ENCODE measurements around the gene CIITA.

CIITA gene

DNA sequence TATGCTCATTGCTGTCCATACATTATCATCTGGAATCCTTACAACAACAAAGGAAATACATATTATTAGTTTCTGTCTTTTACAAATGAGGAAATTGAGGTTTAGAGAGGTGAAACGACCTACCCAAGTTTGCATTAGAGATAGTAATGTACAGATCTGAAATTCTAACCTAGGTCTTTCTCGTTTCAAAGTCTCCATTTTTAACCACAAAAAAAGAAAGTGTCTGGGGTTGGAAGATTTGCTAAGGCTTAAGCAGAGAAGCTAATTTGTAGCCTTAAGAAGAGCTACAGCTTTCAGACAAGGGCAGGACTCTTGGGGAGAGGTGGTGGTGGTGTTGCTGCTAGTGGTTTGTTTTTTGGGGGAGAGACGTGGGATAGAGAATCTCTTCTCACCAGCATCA, 19.2 kb downstream of the CIITA start:
- Histone ChIP-seq H3K9ac (no peak overlapping the region), H3K36me3 (ENCODE audit: insufficient read depth) (no peaks in the 10 kb centered on the region; the same call in 1 of the 2 replicates), H3K4me3 (IDR thresholded peaks at IDR 0.05; ENCODE audit: insufficient read depth, low read depth, low read length) (no peak overlapping the region), H2AFZ (ENCODE audit: low read depth) (no peak overlapping the region), H3K4me1 (ENCODE audit: low read depth, poor library complexity, severe bottlenecking) (peaks cover 16% of the 10 kb centered on the region), H4K20me1 (ENCODE audit: insufficient read depth) (no peaks in the 10 kb centered on the region), H3K27ac (no peak overlapping the region), H3K27me3 (ENCODE audit: insufficient read depth, low read depth) (no peaks in the 10 kb centered on the region), H3K79me2 (ENCODE audit: insufficient read depth, low read depth) (peaks cover 16% of the 10 kb centered on the region; the same call in 1 of the 2 replicates), H3K4me2 (no peak overlapping the region)
- TF ChIP-seq, protein P1, sequence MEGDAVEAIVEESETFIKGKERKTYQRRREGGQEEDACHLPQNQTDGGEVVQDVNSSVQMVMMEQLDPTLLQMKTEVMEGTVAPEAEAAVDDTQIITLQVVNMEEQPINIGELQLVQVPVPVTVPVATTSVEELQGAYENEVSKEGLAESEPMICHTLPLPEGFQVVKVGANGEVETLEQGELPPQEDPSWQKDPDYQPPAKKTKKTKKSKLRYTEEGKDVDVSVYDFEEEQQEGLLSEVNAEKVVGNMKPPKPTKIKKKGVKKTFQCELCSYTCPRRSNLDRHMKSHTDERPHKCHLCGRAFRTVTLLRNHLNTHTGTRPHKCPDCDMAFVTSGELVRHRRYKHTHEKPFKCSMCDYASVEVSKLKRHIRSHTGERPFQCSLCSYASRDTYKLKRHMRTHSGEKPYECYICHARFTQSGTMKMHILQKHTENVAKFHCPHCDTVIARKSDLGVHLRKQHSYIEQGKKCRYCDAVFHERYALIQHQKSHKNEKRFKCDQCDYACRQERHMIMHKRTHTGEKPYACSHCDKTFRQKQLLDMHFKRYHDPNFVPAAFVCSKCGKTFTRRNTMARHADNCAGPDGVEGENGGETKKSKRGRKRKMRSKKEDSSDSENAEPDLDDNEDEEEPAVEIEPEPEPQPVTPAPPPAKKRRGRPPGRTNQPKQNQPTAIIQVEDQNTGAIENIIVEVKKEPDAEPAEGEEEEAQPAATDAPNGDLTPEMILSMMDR (conservative IDR thresholded peaks at IDR 0.05; ENCODE audit: low read depth, low read length), result no peak

DNA sequence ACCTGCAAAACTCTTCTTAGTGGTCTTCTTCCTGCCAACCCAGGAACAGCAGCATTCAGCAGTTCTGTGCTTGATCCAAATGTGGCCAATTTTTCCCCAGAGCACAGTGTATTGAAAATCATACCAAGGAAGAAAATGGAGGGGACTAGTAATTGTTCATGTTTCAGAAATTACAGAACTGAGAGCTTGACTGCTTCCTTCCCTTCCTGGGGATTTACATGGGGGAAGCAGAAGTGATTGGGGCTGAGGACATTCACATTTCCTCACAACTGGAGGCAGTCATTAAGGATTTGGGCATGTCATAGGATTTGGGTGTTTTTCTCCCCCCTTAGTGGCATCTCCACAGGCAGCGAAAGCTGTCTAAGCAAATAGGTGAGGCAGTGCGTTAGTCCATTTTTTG, 19.7 kb downstream of the CIITA start:
- no peak overlapping the region for H3K27ac ChIP-seq
- H3K36me3 ChIP-seq (ENCODE audit: insufficient read depth), result no peaks in the 10 kb centered on the region; the same call in 1 of the 2 replicates
- peaks cover 12% of the 10 kb centered on the region for H3K4me1 ChIP-seq (ENCODE audit: low read depth, poor library complexity, severe bottlenecking)
- no peak overlapping the region for H3K4me3 ChIP-seq (IDR thresholded peaks at IDR 0.05; ENCODE audit: insufficient read depth, low read depth, low read length)
- H3K9ac ChIP-seq, result no peak overlapping the region
- no peak overlapping the region for H3K4me2 ChIP-seq
- TF ChIP-seq, protein P1 (conservative IDR thresholded peaks at IDR 0.05; ENCODE audit: low read depth, low read length), result no peak
- no peaks in the 10 kb centered on the region for H4K20me1 ChIP-seq (ENCODE audit: insufficient read depth)
- H3K79me2 ChIP-seq (ENCODE audit: insufficient read depth, low read depth), result peaks cover 16% of the 10 kb centered on the region; the same call in 1 of the 2 replicates
- H3K27me3 ChIP-seq (ENCODE audit: insufficient read depth, low read depth), result no peaks in the 10 kb centered on the region
- H2AFZ ChIP-seq (ENCODE audit: low read depth), result no peak overlapping the region

DNA sequence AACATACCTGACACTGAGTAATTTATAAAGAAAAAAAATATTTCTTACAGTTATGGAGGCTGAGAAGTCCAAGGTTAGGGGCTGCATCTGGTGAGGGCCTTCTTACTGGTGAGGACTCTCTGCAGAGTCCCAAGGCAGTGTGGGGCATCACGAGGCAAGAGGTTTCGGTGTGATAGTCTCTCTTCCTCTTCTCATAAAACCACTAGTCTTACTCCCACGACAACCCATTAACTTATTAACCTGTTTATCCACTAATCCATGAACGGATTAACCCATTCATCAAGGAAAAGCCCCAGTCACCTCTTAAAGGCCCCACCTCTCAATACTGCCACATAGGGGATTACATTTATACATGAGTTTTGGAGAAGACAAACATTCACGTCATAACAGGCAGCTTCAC, 20.1 kb downstream of the CIITA start:
- Histone ChIP-seq H3K36me3 (ENCODE audit: insufficient read depth) (no peaks in the 10 kb centered on the region; the same call in 1 of the 2 replicates), H3K27me3 (ENCODE audit: insufficient read depth, low read depth) (no peaks in the 10 kb centered on the region), H3K4me3 (IDR thresholded peaks at IDR 0.05; ENCODE audit: insufficient read depth, low read depth, low read length) (no peak overlapping the region), H3K4me1 (ENCODE audit: low read depth, poor library complexity, severe bottlenecking) (peaks cover 9% of the 10 kb centered on the region), H4K20me1 (ENCODE audit: insufficient read depth) (no peaks in the 10 kb centered on the region), H3K4me2 (no peak overlapping the region), H2AFZ (ENCODE audit: low read depth) (no peak overlapping the region), H3K79me2 (ENCODE audit: insufficient read depth, low read depth) (0 out of 2 replicates have a peak, but pooled peaks cover 13% of the 10 kb centered on the region), H3K9ac (no peak overlapping the region), H3K27ac (no peak overlapping the region)
- TF ChIP-seq, protein P1 (conservative IDR thresholded peaks at IDR 0.05; ENCODE audit: low read depth, low read length), result no peak

GRCh38 chr16:10902999-10903398, 26.0 kb downstream of the CIITA start:
- TF ChIP-seq, protein P1 (conservative IDR thresholded peaks at IDR 0.05; ENCODE audit: low read depth, low read length), result no peak
- no peak overlapping the region for H2AFZ ChIP-seq (ENCODE audit: low read depth)
- H3K4me3 ChIP-seq (IDR thresholded peaks at IDR 0.05; ENCODE audit: insufficient read depth, low read depth, low read length), result no peak overlapping the region
- H3K27ac ChIP-seq, result no peak overlapping the region
- H3K4me2 ChIP-seq, result no peak overlapping the region
- H3K9ac ChIP-seq, result no peak overlapping the region
- no peaks in the 10 kb centered on the region for H3K27me3 ChIP-seq (ENCODE audit: insufficient read depth, low read depth)
- H3K4me1 ChIP-seq (ENCODE audit: low read depth, poor library complexity, severe bottlenecking), result no peaks in the 10 kb centered on the region
- H3K79me2 ChIP-seq (ENCODE audit: insufficient read depth, low read depth), result no peaks in the 10 kb centered on the region
- peaks cover 7% of the 10 kb centered on the region; the same call in 1 of the 2 replicates for H3K36me3 ChIP-seq (ENCODE audit: insufficient read depth)
- no peaks in the 10 kb centered on the region for H4K20me1 ChIP-seq (ENCODE audit: insufficient read depth)

Data from KMS-11 (cell line).